GM12878 (cell line): ENCODE results near the gene AGBL3. TPM values are rescaled to one million over a fixed set of nuclear protein-coding genes. Genes with fewer than 3 reads are reported as not detected.

ENCODE experiments used
- ATF3 ChIP-seq: IDR thresholded peaks from 2 replicates; pipeline ENCODE4 v1.6.1; 2011; ENCODE audit warnings: low read depth, mild to moderate bottlenecking, low read length, moderate library complexity, borderline replicate concordance; ENCODE audit errors: extremely low read depth
- BACH1 ChIP-seq: fragments of 450-650 bp; IDR thresholded peaks from 2 replicates; pipeline ENCODE4 v1.6.1; 2017; ENCODE audit warnings: mild to moderate bottlenecking, borderline replicate concordance
- BMI1 ChIP-seq: fragments of 450-650 bp; IDR thresholded peaks from 2 replicates; pipeline ENCODE4 v1.6.1; 2016; ENCODE audit warnings: mild to moderate bottlenecking, moderate library complexity, borderline replicate concordance
- CREB1 ChIP-seq: IDR thresholded peaks from 2 replicates; pipeline ENCODE4 v1.6.1; 2012; ENCODE audit warnings: low read depth, mild to moderate bottlenecking, inconsistent platforms
- EED ChIP-seq: sonication (generic); IDR thresholded peaks from 2 replicates; pipeline ENCODE4 v1.6.1; 2016; ENCODE audit warnings: antibody characterized with exemption, low read depth
- FOXK2 ChIP-seq: fragments of 450-650 bp; IDR thresholded peaks from 2 replicates; pipeline ENCODE4 v1.6.1; 2017; ENCODE audit warnings: mild to moderate bottlenecking, moderate library complexity
- IRF3 ChIP-seq: fragments of 450-650 bp; IDR thresholded peaks from 2 replicates; pipeline ENCODE4 v1.6.1; 2014; ENCODE audit warnings: mild to moderate bottlenecking
- JUND ChIP-seq: IDR thresholded peaks from 2 replicates; pipeline ENCODE4 v1.6.1; 2012; ENCODE audit warnings: low read depth, mild to moderate bottlenecking, low read length, improper control_type of control experiment, moderate library complexity
- KDM1A ChIP-seq: fragments of 200-600 bp; sonication (generic); IDR thresholded peaks from 2 replicates; pipeline ENCODE4 v1.6.1; 2016; ENCODE audit warnings: borderline replicate concordance
- MTA2 ChIP-seq: fragments of 450-650 bp; IDR thresholded peaks from 2 replicates; pipeline ENCODE4 v1.6.1; 2016; ENCODE audit warnings: low read depth, mild to moderate bottlenecking, moderate library complexity
- MTA3 ChIP-seq: IDR thresholded peaks from 2 replicates; pipeline ENCODE4 v1.6.1; 2012; ENCODE audit warnings: low read length, inconsistent platforms, borderline replicate concordance
- MXI1 ChIP-seq: fragments of 150-350 bp; IDR thresholded peaks from 2 replicates; pipeline ENCODE4 v1.6.1; 2011; ENCODE audit warnings: low read depth, mild to moderate bottlenecking, inconsistent platforms, low read length, improper control_type of control experiment
- POLR2AphosphoS2 ChIP-seq: IDR thresholded peaks from 2 replicates; pipeline ENCODE4 v1.6.1; 2011; ENCODE audit warnings: low read depth, mild to moderate bottlenecking, low read length, improper control_type of control experiment, moderate library complexity
- POLR2AphosphoS5 ChIP-seq: IDR thresholded peaks from 2 replicates; pipeline ENCODE4 v1.6.1; 2011; ENCODE audit warnings: mild to moderate bottlenecking, low read length, inconsistent platforms
- RELA ChIP-seq: fragments of 450-650 bp; IDR thresholded peaks from 2 replicates; pipeline ENCODE4 v1.8.0; 2014; ENCODE audit warnings: borderline replicate concordance; ENCODE audit not compliant: partially characterized antibody
- RUNX3 ChIP-seq: IDR thresholded peaks from 2 replicates; pipeline ENCODE4 v1.6.1; 2012; ENCODE audit warnings: low read length, inconsistent platforms
- USF2 ChIP-seq: IDR thresholded peaks from 2 replicates; pipeline ENCODE4 v1.6.1; 2011; ENCODE audit warnings: low read depth, low read length, improper control_type of control experiment, borderline replicate concordance
- ZBTB11 ChIP-seq: fragments of 450-650 bp; formaldehyde crosslinking; IDR thresholded peaks from 2 replicates; pipeline ENCODE4 v1.5.0; 2022; ENCODE audit warnings: mild to moderate bottlenecking, missing genetic modification characterization
- ZBTB33 ChIP-seq: fragments of 450-650 bp; IDR thresholded peaks from 2 replicates; pipeline ENCODE4 v1.6.1; 2017; ENCODE audit warnings: mild to moderate bottlenecking
- ZSCAN29 ChIP-seq: fragments of 450-650 bp; IDR thresholded peaks from 2 replicates; pipeline ENCODE4 v1.6.1; 2017; ENCODE audit warnings: mild to moderate bottlenecking, moderate library complexity
- polyA plus RNA-seq, 11 experiments: library from polyadenylated mRNA; depleted of rRNA in 4 of 11; unstranded in 6 of 11; stranded (reverse) in 5 of 11; fragments of >200 nt; fragmentation: Nextera tagmentation in 4 of 11; fragmentation: Illumina TruSeq in 1 of 11; extraction: Ambion mirVana in 4 of 11; extraction: Trizol in 1 of 11; gene quantifications; 1 replicate in 1 of 11; 2 replicates in 10 of 11; pipeline versions ENCODE4 v1.2.1 to v1.2.3, GENCODE V29; 2011 to 2016; ENCODE audit warnings: inconsistent platforms in 2 of 11, missing spikeins in 2 of 11, low read depth in 1 of 11
- total RNA-seq, 4 experiments: library from RNA; depleted of rRNA in 3 of 4; stranded (reverse); fragments of >200 nt in 3 of 4; fragmentation: Illumina TruSeq in 1 of 4; extraction: Trizol in 1 of 4; gene quantifications; 2 replicates each; pipeline versions ENCODE4 v1.2.1 to v1.2.3, GENCODE V29; 2013 to 2021
- TF ChIP-seq, protein P1 (sequence below): fragments of 450-650 bp; IDR thresholded peaks from 2 replicates; pipeline ENCODE4 v1.6.1; 2018; ENCODE audit warnings: mild to moderate bottlenecking, low read depth, moderate library complexity; ENCODE audit not compliant: partially characterized antibody

The AGBL3 gene
- total and polyA plus RNA-seq, 10 of the 15 experiments (the other 5 are each of a cell fraction or from before 2014, with no cell fraction given), result 0.82 to 12.4 (median 3.7) TPM

- TF ChIP-seq JUND (no peak), BMI1 (no peak), USF2 (no peak; the same call in 1 of the 2 replicates), ATF3 (no peak), RELA (peak; percentile 90), EED (peak; percentile 85), BACH1 (peak; percentile 90), MTA3 (peak; percentile 84; the same call in 1 of the 2 replicates), MTA2 (peak; percentile 92), KDM1A (no peak), POLR2AphosphoS5 (peak; percentile 90), IRF3 (no peak), CREB1 (peak; percentile 74), RUNX3 (peak; percentile 83), POLR2AphosphoS2 (peak; percentile 83), MXI1 (peak; percentile 75), ZBTB33 (no peak), FOXK2 (no peak), ZBTB11 (no peak), ZSCAN29 (no peak)
- TF ChIP-seq, protein P1, sequence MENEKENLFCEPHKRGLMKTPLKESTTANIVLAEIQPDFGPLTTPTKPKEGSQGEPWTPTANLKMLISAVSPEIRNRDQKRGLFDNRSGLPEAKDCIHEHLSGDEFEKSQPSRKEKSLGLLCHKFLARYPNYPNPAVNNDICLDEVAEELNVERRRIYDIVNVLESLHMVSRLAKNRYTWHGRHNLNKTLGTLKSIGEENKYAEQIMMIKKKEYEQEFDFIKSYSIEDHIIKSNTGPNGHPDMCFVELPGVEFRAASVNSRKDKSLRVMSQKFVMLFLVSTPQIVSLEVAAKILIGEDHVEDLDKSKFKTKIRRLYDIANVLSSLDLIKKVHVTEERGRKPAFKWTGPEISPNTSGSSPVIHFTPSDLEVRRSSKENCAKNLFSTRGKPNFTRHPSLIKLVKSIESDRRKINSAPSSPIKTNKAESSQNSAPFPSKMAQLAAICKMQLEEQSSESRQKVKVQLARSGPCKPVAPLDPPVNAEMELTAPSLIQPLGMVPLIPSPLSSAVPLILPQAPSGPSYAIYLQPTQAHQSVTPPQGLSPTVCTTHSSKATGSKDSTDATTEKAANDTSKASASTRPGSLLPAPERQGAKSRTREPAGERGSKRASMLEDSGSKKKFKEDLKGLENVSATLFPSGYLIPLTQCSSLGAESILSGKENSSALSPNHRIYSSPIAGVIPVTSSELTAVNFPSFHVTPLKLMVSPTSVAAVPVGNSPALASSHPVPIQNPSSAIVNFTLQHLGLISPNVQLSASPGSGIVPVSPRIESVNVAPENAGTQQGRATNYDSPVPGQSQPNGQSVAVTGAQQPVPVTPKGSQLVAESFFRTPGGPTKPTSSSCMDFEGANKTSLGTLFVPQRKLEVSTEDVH, result no peak
Measured at GRCh38 chr7:134992626-134993179, 6.4 kb downstream of the AGBL3 start (continued).
